Astrocyte of the cerebellum (primary cell): ENCODE measurements around the gene CTNNA2.

Experiments
- DNase-seq: peaks from one replicate; pipeline ENCODE4 v3.0.0-alpha.2; 2011; ENCODE audit warnings: low read depth
- H3K4me3 ChIP-seq: 2 replicates; pipeline ENCODE4 v1.5.1; 2011; ENCODE audit warnings: mild to moderate bottlenecking, low read depth, low read length, moderate library complexity
- in situ Hi-C: cut with HindIII; loops from 2 replicates; pipeline ENCODE4 v1.10.0; 2017; ENCODE audit warnings: low sequenced_read_pairs
- TF ChIP-seq, protein P1 (sequence below): IDR thresholded peaks from 2 replicates; pipeline ENCODE4 v1.5.1; 2012; ENCODE audit warnings: low read length, low read depth, moderate library complexity, mild to moderate bottlenecking; ENCODE audit errors: missing control alignments

CTNNA2 gene

DNA sequence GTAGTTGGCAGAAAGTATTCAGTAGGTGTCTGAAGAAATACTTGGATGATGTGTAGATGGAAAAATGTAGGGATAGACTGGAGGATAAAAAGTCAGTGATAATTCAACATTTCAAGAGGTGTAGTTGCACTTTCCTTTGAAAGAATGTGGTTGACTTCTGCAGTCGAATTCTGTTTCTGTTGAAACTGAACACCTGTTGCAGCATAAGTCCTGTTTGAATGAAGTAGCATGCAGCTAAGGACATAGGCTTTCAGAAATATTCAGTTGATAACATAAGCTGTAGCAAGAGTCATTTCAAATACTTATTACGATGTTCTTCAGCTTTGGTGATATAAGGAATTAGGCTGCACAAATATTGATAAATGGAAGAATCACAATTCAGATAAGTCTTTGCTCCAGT is 1129.6 kb downstream of the CTNNA2 start:
- in situ Hi-C loops, result no loop called here
- DNase-seq, result no peak
- TF ChIP-seq, protein P1, sequence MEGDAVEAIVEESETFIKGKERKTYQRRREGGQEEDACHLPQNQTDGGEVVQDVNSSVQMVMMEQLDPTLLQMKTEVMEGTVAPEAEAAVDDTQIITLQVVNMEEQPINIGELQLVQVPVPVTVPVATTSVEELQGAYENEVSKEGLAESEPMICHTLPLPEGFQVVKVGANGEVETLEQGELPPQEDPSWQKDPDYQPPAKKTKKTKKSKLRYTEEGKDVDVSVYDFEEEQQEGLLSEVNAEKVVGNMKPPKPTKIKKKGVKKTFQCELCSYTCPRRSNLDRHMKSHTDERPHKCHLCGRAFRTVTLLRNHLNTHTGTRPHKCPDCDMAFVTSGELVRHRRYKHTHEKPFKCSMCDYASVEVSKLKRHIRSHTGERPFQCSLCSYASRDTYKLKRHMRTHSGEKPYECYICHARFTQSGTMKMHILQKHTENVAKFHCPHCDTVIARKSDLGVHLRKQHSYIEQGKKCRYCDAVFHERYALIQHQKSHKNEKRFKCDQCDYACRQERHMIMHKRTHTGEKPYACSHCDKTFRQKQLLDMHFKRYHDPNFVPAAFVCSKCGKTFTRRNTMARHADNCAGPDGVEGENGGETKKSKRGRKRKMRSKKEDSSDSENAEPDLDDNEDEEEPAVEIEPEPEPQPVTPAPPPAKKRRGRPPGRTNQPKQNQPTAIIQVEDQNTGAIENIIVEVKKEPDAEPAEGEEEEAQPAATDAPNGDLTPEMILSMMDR, result no peak
- no peak overlapping the region for H3K4me3 ChIP-seq

DNA sequence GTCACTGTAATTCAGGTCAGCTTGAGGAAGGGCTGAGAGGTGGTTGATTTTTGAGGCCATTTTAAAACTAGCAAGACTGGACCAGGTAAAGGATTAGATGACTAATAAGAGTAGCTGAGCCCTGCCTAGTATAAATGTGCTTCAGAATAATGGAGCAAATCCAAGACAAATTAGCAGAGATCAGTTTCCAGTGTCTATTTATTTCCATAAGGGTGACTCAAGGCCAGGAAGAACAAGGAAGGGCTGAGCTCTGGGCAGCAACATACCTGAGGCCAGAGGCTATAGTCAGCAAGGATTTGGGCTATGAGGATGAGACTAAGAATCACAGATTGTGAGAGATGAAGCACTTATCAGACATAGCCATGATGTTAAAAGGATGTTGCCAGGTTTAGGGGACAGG is 1130.7 kb downstream of the CTNNA2 start:
- in situ Hi-C loops, result no loop called here
- TF ChIP-seq, protein P1, result no peak
- no peak overlapping the region for H3K4me3 ChIP-seq
- no peak for DNase-seq

DNA sequence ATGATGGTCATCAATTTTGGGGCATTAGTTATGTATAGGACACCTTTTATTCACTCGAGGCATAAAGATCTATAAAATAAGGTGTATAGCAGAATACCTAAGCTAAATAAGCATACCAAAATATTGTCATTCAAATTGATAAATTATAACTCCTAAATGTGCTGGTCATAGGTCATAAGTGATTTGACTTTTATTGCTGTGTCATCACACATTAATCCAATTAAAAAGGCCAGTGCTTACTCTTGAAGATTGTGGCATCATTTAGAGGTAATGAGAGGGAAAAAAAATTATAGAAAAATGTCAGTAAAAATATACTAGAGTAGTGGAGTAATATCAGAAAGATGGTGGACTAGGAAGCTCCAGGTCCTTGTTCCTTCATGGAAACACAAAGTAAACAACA is 1138.6 kb downstream of the CTNNA2 start:
- no peak overlapping the region for H3K4me3 ChIP-seq
- DNase-seq, result no peak
- in situ Hi-C loops, result no loop called here
- TF ChIP-seq, protein P1, result no peak

DNA sequence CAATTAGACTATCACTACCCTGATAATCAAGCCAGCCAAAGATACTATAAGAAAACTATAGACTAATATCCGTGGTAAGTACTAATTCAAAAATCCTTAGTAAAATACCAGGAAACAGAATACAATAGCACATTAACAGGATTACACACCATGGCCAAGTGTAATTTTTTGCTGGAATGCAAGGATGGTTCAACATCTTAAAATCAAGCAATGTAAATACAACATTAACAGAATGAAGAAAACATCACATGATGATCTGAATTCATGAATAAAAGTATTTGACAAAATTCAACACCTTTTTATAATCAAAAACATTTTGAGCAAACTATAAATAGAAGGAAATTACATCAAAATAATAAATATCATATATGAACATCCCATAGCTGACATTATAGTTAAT is 1142.4 kb downstream of the CTNNA2 start:
- no peak for DNase-seq
- H3K4me3 ChIP-seq, result no peak overlapping the region
- in situ Hi-C loops, result no loop called here
- TF ChIP-seq, protein P1, result no peak

DNA sequence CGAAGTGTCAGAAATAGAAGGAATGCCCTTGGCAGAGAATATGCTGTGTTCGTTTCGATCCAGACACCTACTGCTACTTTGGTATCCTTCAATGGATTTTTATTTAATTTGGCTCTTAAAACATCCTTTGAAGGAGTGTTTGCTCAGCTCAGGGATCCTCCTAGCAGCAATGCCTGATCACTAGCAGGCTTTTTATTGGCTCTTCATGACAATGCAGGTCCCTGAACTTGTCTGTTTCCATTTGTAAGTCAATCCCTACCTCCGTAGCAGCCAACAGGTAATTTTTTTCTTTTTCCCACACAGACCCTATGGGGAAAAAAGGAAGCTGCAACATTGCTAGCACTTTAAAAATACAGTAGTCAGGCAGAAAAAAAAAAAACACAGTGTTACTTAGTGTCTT is 1157.9 kb downstream of the CTNNA2 start:
- no peak for DNase-seq
- in situ Hi-C loops, result no loop called here

DNA sequence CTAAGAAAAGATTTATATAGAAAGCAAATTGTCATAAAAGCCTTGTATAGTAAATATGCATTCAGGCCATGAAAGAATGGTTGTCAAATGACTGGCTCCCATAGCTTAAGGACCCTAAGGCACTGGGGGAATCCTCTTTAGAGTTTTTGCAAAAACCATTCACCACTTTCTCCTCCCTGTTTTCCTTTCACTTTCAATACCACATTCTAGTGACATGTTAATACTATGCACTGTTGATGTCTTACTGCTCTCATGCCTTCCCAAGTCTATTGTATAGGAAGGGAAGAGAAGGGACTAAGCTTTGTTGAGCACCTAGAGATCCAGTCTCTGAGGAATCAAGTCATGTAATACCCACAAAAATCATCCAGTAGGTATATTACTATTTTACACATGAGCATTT is 1174.7 kb downstream of the CTNNA2 start:
- TF ChIP-seq, protein P1, result no peak
- no peak overlapping the region for H3K4me3 ChIP-seq
- DNase-seq, result no peak
- in situ Hi-C loops, result no loop called here

More for the DNA sequence above, 1157.9 kb downstream of the CTNNA2 start:
- TF ChIP-seq, protein P1, result no peak
- no peak overlapping the region for H3K4me3 ChIP-seq

DNA sequence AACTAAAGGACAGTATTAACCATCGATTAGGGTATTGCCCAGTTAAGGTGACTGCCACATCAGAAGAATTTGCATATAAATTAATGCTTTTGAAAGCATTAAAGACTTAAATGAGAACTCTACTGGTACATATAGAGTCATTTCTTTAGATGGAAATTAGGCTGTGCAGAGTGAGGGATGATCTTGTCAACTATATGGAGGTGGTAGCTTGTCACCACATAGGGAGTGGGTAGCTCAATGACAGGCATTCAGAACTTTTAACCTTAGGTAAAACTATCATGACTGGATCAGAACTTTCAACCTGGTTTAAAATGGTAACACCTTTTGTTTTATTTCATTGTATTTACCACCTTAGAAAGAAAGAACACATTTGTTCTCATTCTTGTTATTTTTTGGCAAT is 1176.3 kb downstream of the CTNNA2 start:
- DNase-seq, result no peak
- in situ Hi-C loops, result no loop called here
- TF ChIP-seq, protein P1, result no peak
- H3K4me3 ChIP-seq, result no peak overlapping the region
